SK-N-SH (cell line): ENCODE results near the gene NYNRIN. TPM values are rescaled to one million over a fixed set of nuclear protein-coding genes. Genes with fewer than 3 reads are reported as not detected.

Experiments
- CTCF ChIA-PET: fragments of 300-600, 350-600 bp; formaldehyde crosslinking; extraction: SDS; loops from one replicate; lab custom pipeline; 2021; lab: Yijun Ruan, JAX
- POLR2A ChIA-PET: fragments of 350-600 bp; sonication (Branson Sonifier 250); formaldehyde crosslinking; extraction: SDS; loops from one replicate; lab custom pipeline; 2020; ENCODE audit warnings: antibody characterized with exemption, inconsistent platforms; lab: Yijun Ruan, JAX
- DNase-seq: peaks from one replicate; pipeline ENCODE4 v3.0.0; 2012
- H2AFZ ChIP-seq: fragments of 200-600 bp; sonication (generic); 2 replicates; pipeline ENCODE4 v1.8.1; 2016; ENCODE audit warnings: antibody characterized with exemption, mild to moderate bottlenecking, low read depth
- H3F3A ChIP-seq: fragments of 200-600 bp; sonication (generic); replicated peaks from 2 replicates; pipeline ENCODE3; 2016; ENCODE audit warnings: antibody characterized with exemption, mild to moderate bottlenecking; ENCODE audit not compliant: insufficient read depth
- H3K27ac ChIP-seq, 2 experiments: fragments of 200-500 bp in 1 of 2; fragments of 200-600 bp in 1 of 2; sonication (Bioruptor generic) in 1 of 2; sonication (generic), shearing (Covaris generic) in 1 of 2; 2 replicates each; pipeline versions ENCODE4 v1.5.1 to v1.6.1; 2014 to 2016; ENCODE audit warnings: low read depth in 2 of 2, inconsistent platforms in 1 of 2, low read length in 1 of 2, mild to moderate bottlenecking in 1 of 2, mixed read lengths in 1 of 2
- H3K27me3 ChIP-seq: fragments of 200-600 bp; sonication (generic), shearing (Covaris generic); 2 replicates; pipeline ENCODE4 v1.6.1; 2016; ENCODE audit warnings: mixed run types; ENCODE audit not compliant: insufficient read depth
- H3K36me3 ChIP-seq, 2 experiments: fragments of 200-500 bp in 1 of 2; fragments of 200-600 bp in 1 of 2; sonication (Bioruptor generic) in 1 of 2; sonication (generic) in 1 of 2; replicated peaks in 1 of 2; 2 replicates each; pipeline versions ENCODE3 to v1.5.1; 2014 to 2016; ENCODE audit warnings: low read length in 1 of 2, mild to moderate bottlenecking in 1 of 2; ENCODE audit not compliant: insufficient read depth in 2 of 2, control insufficient read depth in 1 of 2
- H3K4me1 ChIP-seq, 2 experiments: fragments of 200-500 bp in 1 of 2; fragments of 200-600 bp in 1 of 2; sonication (Bioruptor generic) in 1 of 2; sonication (generic), shearing (Covaris generic) in 1 of 2; 2 replicates each; pipeline versions ENCODE4 v1.5.1 to v1.6.1; 2014 to 2016; ENCODE audit warnings: low read depth in 1 of 2, low read length in 1 of 2, mixed run types in 1 of 2; ENCODE audit not compliant: insufficient read depth in 2 of 2, control insufficient read depth in 1 of 2
- H3K4me2 ChIP-seq: fragments of 200-600 bp; sonication (generic), shearing (Covaris generic); 2 replicates; pipeline ENCODE4 v1.6.1; 2017; ENCODE audit warnings: mixed run types
- H3K4me3 ChIP-seq, 2 experiments: fragments of 200-500 bp in 1 of 2; fragments of 200-600 bp in 1 of 2; sonication (Bioruptor generic) in 1 of 2; sonication (generic), shearing (Covaris generic) in 1 of 2; 2 replicates each; pipeline versions ENCODE4 v1.5.1 to v1.8.1; 2014 to 2016; ENCODE audit warnings: low read depth in 2 of 2, inconsistent platforms in 1 of 2, low read length in 1 of 2, mild to moderate bottlenecking in 1 of 2, mixed read lengths in 1 of 2, moderate library complexity in 1 of 2
- H3K79me2 ChIP-seq: fragments of 200-600 bp; sonication (generic); 2 replicates; pipeline ENCODE4 v1.8.1; 2017; ENCODE audit warnings: mild to moderate bottlenecking; ENCODE audit not compliant: insufficient read depth
- H3K9ac ChIP-seq: fragments of 200-600 bp; sonication (generic); 2 replicates; pipeline ENCODE4 v1.6.1; 2017; ENCODE audit warnings: mixed run types
- H3K9me2 ChIP-seq: fragments of 200-600 bp; sonication (generic); 2 replicates; pipeline ENCODE4 v1.6.1; 2017; ENCODE audit warnings: mixed run types
- H3K9me3 ChIP-seq: fragments of 200-600 bp; sonication (generic); 2 replicates; pipeline ENCODE4 v1.6.1; 2017; ENCODE audit warnings: mixed run types, mild to moderate bottlenecking, moderate library complexity
- H4K20me1 ChIP-seq: fragments of 200-600 bp; sonication (generic); 2 replicates; pipeline ENCODE4 v1.6.1; 2017; ENCODE audit warnings: mild to moderate bottlenecking, mixed run types; ENCODE audit not compliant: insufficient read depth
- CHD2 ChIP-seq: fragments of 150-350 bp; IDR thresholded peaks from 2 replicates; pipeline ENCODE4 v1.6.1; 2018; ENCODE audit warnings: low read length; ENCODE audit not compliant: partially characterized antibody
- ELF1 ChIP-seq: IDR thresholded peaks from 2 replicates; pipeline ENCODE4 v1.4.0; 2012
- EZH2phosphoT487 ChIP-seq: fragments of 200-600 bp; sonication (generic); IDR thresholded peaks from 2 replicates; pipeline ENCODE4 v1.6.1; 2017; ENCODE audit warnings: low read depth, mixed run types, mild to moderate bottlenecking, antibody characterized with exemption, moderate library complexity, borderline replicate concordance
- FOSL2 ChIP-seq: IDR thresholded peaks from 2 replicates; pipeline ENCODE4 v1.4.0; 2012; ENCODE audit warnings: low read depth, mild to moderate bottlenecking, moderate library complexity, borderline replicate concordance
- GATA2 ChIP-seq: sonication (generic); formaldehyde crosslinking; IDR thresholded peaks from 2 replicates; pipeline ENCODE4 v1.5.0; 2020; ENCODE audit warnings: mild to moderate bottlenecking, missing genetic modification reagents
- MXI1 ChIP-seq: IDR thresholded peaks from 2 replicates; pipeline ENCODE4 v1.6.1; 2012; ENCODE audit warnings: mild to moderate bottlenecking, low read depth, low read length, improper control_type of control experiment
- RCOR1 ChIP-seq: fragments of 150-350 bp; IDR thresholded peaks from 2 replicates; pipeline ENCODE4 v1.6.1; 2017; ENCODE audit warnings: antibody characterized with exemption, low read length
- SMC3 ChIP-seq: IDR thresholded peaks from 2 replicates; pipeline ENCODE4 v1.6.1; 2012; ENCODE audit warnings: low read depth, low read length, improper control_type of control experiment
- TAF1 ChIP-seq: IDR thresholded peaks from 2 replicates; pipeline ENCODE4 v1.6.1; 2012; ENCODE audit warnings: low read depth, mild to moderate bottlenecking, low read length, moderate library complexity, borderline replicate concordance
- TEAD4 ChIP-seq: IDR thresholded peaks from 2 replicates; pipeline ENCODE4 v1.4.0; 2012; ENCODE audit warnings: mild to moderate bottlenecking, borderline replicate concordance; ENCODE audit not compliant: insufficient read depth
- WGBS: methylation state at CpG from one replicate; pipeline ENCODE4 v1.1.6; 2017; ENCODE audit warnings: low lambda C conversion rate; 5-methylcytosine and 5-hydroxymethylcytosine counted together
- polyA plus RNA-seq, 3 experiments: library from polyadenylated mRNA; depleted of rRNA; stranded (reverse); fragments of >200 nt; gene quantifications; 2 replicates each; pipeline ENCODE4 v1.2.3, GENCODE V29; 2012
- TF ChIP-seq, protein P1 (sequence below): IDR thresholded peaks from 2 replicates; pipeline ENCODE4 v1.4.0; 2012; ENCODE audit warnings: low read depth, borderline replicate concordance
- TF ChIP-seq, protein P2 (sequence below): IDR thresholded peaks from 2 replicates; pipeline ENCODE4 v1.4.0; 2012; ENCODE audit warnings: low read depth
- TF ChIP-seq, protein P3 (sequence below): IDR thresholded peaks from 2 replicates; pipeline ENCODE4 v1.6.1; 2012; ENCODE audit warnings: mild to moderate bottlenecking, low read depth, low read length, moderate library complexity

NYNRIN gene
- polyA plus RNA-seq, 1 of the 3 experiments (the other 2 are of a cell fraction), result 4.8 TPM

DNA sequence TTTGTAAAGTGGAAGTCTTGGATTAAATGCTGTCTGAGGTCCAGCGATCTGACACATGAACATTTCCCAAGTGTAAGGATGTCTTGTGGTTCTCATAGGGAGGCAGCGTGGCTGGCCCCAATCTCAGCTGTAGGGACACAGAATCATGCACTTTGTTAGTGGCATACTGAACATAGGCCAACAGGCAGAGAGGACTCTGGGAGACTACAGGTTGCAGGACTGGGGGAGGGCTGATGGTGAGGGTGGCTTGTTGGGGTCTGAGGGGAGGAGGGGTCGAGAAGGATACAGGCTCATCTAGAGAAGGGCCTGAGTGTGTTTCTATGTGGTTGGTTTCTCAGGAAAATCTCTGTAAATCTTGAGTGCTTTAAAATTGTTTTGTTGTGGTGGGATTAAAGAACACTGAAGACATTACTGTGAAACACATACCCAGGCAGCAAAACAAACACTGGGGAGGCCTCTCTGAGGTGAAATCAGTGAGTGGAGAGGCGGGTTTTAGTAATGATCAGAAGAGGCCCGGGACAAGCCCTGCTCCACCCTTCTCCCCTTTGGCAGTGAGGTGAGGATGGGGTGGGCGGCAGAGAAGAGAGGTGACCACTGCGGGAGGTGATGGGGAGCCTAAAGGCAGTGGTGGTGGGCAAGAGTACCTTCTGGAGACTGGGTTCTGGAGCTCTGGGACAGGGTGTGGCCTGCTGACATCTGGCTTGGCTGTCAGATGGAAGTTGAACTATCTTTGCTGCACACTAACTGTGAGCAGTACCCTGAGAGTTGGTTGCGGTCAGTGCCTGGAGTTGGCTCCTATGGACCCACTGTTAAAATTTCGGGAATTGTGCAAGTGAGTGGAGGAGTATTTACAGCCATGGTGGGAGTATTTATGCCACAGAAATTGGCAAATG is 3.3 kb downstream of the NYNRIN start:
- DNase-seq, result no peak
- H3K36me3 ChIP-seq, result no peaks in the 10 kb centered on the region
- H3K9ac ChIP-seq, result no peak overlapping the region
- TF ChIP-seq MXI1 (no peak), EZH2phosphoT487 (no peak), TAF1 (no peak), CHD2 (no peak), FOSL2 (no peak), GATA2 (CRISPR knock-in tag) (no peak), RCOR1 (no peak), SMC3 (no peak), TEAD4 (no peak), ELF1 (no peak)
- TF ChIP-seq, protein P1, sequence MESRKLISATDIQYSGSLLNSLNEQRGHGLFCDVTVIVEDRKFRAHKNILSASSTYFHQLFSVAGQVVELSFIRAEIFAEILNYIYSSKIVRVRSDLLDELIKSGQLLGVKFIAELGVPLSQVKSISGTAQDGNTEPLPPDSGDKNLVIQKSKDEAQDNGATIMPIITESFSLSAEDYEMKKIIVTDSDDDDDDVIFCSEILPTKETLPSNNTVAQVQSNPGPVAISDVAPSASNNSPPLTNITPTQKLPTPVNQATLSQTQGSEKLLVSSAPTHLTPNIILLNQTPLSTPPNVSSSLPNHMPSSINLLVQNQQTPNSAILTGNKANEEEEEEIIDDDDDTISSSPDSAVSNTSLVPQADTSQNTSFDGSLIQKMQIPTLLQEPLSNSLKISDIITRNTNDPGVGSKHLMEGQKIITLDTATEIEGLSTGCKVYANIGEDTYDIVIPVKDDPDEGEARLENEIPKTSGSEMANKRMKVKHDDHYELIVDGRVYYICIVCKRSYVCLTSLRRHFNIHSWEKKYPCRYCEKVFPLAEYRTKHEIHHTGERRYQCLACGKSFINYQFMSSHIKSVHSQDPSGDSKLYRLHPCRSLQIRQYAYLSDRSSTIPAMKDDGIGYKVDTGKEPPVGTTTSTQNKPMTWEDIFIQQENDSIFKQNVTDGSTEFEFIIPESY, result no peak
- TF ChIP-seq, protein P2, sequence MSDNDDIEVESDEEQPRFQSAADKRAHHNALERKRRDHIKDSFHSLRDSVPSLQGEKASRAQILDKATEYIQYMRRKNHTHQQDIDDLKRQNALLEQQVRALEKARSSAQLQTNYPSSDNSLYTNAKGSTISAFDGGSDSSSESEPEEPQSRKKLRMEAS, result no peak
- TF ChIP-seq, protein P3, sequence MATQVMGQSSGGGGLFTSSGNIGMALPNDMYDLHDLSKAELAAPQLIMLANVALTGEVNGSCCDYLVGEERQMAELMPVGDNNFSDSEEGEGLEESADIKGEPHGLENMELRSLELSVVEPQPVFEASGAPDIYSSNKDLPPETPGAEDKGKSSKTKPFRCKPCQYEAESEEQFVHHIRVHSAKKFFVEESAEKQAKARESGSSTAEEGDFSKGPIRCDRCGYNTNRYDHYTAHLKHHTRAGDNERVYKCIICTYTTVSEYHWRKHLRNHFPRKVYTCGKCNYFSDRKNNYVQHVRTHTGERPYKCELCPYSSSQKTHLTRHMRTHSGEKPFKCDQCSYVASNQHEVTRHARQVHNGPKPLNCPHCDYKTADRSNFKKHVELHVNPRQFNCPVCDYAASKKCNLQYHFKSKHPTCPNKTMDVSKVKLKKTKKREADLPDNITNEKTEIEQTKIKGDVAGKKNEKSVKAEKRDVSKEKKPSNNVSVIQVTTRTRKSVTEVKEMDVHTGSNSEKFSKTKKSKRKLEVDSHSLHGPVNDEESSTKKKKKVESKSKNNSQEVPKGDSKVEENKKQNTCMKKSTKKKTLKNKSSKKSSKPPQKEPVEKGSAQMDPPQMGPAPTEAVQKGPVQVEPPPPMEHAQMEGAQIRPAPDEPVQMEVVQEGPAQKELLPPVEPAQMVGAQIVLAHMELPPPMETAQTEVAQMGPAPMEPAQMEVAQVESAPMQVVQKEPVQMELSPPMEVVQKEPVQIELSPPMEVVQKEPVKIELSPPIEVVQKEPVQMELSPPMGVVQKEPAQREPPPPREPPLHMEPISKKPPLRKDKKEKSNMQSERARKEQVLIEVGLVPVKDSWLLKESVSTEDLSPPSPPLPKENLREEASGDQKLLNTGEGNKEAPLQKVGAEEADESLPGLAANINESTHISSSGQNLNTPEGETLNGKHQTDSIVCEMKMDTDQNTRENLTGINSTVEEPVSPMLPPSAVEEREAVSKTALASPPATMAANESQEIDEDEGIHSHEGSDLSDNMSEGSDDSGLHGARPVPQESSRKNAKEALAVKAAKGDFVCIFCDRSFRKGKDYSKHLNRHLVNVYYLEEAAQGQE, result no peak
- TF ChIP-seq, all 33 proteins: peak for 0
- Histone ChIP-seq H3F3A (peaks cover 7% of the 10 kb centered on the region), H3K79me2 (no peaks in the 10 kb centered on the region), H3K4me1 (peaks cover 0 to 32% of the 10 kb centered on the region in 2 experiments; a peak in 1 of 4 replicates), H3K9me2 (no peaks in the 10 kb centered on the region), H2AFZ (no peak overlapping the region), H4K20me1 (no peaks in the 10 kb centered on the region), H3K27ac (no peak overlapping the region), H3K4me3 (no peak overlapping the region), H3K4me2 (no peak overlapping the region), H3K27me3 (no peaks in the 10 kb centered on the region), H3K9me3 (no peaks in the 10 kb centered on the region)
- CTCF ChIA-PET, result interaction anchor here (0.8 to 5.8 kb wide), 7 partner anchors 8 to 69 kb away, joined by 3 to 38 read pairs (median 23); partner anchors contain the start of genes CBLN3 and KHNYN
- WGBS, result 72% methylated on average over 8 of the region's 9 CpGs
- POLR2A ChIA-PET, result no interaction called here
